Measurements from ENCODE around the gene ZBTB20. TPM values are rescaled to one million over a fixed set of nuclear protein-coding genes. Genes with fewer than 3 reads are reported as not detected.

The ZBTB20 gene
- total RNA-seq, 1 experiment from 2014 or later, result 11.0 TPM

DNA sequence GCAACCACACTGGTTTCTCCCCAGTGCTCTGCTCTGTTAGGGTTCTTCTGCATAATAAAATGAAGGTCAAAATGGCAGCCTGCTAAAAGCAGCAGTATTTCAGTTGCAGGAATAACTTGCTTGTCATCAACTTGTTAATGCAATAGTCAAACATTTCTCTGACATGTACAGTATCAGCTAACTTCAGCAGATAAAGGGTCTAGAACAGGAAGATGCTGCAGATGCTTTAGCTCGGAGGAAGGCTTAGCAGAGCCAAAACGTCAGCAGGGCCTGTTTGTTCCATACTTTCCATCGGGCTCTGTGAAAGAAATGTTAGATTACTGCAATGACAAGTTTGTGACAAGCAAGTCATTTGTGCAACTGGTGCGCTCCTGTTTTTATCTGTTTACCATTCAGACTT is 561.4 kb downstream of the ZBTB20 start:
- no peak for DNase-seq (ENCODE audit: low spot score)

DNA sequence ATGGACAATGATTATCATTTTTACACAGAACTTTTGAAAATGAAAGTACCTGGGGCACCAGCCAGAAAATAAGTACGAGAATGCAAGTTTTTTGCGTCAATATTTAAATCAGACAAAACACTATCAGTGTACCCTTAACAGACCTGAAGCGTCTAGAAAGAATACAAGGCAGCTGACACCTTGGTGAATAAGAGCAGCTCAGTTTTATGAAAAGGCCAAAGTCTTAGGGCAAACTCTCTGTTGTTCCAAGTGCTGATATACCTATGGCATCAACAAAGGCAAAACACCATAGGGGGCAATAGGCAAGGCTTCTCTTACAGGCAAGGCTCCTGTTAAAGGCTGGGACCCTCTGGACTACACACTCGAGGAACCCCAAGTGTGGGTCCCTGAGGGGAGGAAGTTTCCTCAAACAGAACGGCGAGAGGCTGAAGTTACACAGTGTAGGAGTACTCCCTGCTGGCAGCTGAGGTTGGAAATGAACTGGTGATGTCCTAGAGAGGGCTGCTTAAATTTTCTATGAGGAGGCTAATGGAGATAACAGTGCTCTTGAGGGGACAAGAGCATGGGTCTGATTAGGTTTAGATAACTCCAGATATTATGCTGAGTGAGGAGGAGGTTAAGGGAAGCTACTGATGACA is 562.2 kb downstream of the ZBTB20 start:
- no peak for DNase-seq (ENCODE audit: low spot score)

GRCh38 chr3:114582929-114583328 is 564.2 kb downstream of the ZBTB20 start:
- DNase-seq (ENCODE audit: low spot score), result no peak

GRCh38 chr3:114572364-114573062 is 574.6 kb downstream of the ZBTB20 start:
- DNase-seq (ENCODE audit: low spot score), result no peak

- no peak for DNase-seq (ENCODE audit: low spot score)
Measured at GRCh38 chr3:114571363-114571762, 575.7 kb downstream of the ZBTB20 start.

DNA sequence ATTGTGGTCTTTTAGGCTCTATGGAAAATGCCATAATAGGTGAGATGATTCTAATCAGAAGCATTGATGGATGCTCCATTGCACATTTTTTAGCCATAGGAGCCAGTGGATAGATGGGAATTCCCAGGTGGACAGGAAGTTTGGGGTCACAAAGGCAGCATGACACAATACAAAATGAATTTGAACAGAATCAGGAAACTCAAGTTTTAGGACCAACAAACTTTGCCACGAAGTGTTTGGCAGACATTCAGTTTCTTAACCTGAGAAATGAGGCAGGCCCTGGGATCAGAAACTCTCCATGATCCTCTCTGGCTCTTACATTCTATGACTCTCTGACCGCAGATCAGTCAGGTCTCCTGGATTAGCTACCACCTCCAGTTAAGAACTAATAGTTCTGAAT is 577.9 kb downstream of the ZBTB20 start:
- DNase-seq (ENCODE audit: low spot score), result no peak

DNA sequence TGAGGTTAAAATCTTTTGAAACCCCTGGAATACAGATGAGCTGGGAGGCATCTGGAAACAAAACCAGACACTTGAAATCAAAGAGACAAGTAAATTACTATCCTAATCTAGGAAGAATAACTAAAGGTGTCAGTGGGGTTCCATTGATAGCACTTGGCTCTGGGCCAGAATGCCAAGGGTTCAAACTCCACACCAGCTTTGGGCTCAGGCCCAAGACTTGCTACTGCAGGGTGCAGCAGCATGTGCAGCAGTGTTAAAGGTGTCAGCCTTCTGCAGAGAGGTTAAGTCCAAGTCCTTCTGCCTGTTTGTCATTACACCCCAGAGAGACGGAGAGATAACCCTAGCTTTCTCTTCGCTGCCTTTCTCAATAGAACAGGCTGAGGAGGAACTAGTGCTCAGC is 579.3 kb downstream of the ZBTB20 start:
- DNase-seq (ENCODE audit: low spot score), result no peak

- DNase-seq (ENCODE audit: low spot score), result no peak
Measured at GRCh38 chr3:114566767-114567166, 580.3 kb downstream of the ZBTB20 start.

DNA sequence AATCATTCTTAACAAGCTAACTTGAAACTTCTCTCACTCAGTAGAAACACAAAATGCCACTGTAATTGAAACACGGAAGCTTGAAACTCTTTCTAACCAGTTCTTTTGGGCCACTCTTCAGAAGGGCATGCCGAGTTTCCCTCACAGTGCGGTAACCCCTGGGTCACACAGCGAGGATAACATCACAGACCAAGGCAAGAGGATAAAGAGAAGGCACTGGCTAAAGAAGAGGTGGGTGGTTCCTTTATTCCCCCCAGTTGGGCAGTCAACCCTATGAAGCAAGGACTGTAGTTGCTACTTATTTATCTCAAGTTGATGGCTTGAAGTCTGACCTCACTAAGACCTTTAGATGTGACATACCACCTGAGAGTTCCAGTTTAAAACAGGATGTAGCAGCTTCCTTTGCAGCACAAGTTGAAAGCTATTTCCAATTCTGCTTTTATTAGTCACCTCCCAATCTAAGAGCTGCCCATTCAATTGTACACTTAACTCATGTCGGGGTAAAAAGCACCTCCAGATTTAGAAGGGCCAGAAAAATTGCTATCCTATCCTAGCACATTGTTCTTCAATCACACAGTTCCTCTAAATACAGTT is 580.8 kb downstream of the ZBTB20 start:
- no peak for DNase-seq (ENCODE audit: low spot score)

- no peak for DNase-seq (ENCODE audit: low spot score)
Measured at GRCh38 chr3:114565216-114565615, 581.9 kb downstream of the ZBTB20 start.

GRCh38 chr3:114563720-114564119 is 583.4 kb downstream of the ZBTB20 start:
- DNase-seq (ENCODE audit: low spot score), result no peak

- DNase-seq (ENCODE audit: low spot score), result no peak
Measured at GRCh38 chr3:114562557-114562956, 584.5 kb downstream of the ZBTB20 start.

DNA sequence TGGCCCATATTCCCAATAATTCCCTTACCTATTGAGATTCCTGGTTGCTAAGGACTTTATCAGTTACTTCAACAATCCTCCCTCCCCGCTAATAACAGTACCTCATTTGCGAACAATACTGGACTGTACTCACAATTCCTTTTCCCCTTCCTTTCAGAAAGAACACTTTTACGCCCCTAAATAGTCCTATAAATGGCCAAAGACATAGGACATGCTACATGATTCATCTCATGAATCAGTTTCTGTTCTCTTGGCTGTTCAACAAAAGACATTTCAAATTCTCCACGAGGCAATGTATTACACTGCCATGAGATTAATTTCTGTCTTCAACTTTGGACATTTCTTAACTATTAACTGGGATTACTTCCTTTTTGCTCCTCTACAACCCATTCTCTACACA is 588.8 kb downstream of the ZBTB20 start:
- DNase-seq (ENCODE audit: low spot score), result no peak

DNA sequence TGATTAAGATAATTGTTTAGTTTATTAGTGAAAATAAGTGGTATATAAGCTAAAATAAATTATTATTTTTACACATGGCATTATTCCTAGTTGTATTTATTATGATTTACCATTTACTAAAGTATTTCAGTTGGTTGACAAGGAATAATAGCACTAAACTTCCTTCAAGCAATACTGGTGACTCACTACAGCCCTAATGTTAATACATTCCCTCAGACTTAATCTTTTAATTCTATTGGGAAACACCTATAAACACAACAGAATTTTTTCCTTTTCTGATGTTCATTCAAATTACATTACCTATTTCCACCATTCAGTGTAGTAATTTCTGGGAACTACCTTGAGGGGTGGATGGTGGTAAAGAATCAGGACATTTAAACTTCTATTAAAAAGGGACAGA is 589.3 kb downstream of the ZBTB20 start:
- no peak for DNase-seq (ENCODE audit: low spot score)

- no peak for DNase-seq (ENCODE audit: low spot score)
Measured at GRCh38 chr3:114556657-114557213, 590.4 kb downstream of the ZBTB20 start.

GRCh38 chr3:114554731-114555130 is 592.4 kb downstream of the ZBTB20 start:
- DNase-seq (ENCODE audit: low spot score), result no peak

- DNase-seq (ENCODE audit: low spot score), result no peak
Measured at GRCh38 chr3:114553949-114554593, 593.0 kb downstream of the ZBTB20 start.

DNA sequence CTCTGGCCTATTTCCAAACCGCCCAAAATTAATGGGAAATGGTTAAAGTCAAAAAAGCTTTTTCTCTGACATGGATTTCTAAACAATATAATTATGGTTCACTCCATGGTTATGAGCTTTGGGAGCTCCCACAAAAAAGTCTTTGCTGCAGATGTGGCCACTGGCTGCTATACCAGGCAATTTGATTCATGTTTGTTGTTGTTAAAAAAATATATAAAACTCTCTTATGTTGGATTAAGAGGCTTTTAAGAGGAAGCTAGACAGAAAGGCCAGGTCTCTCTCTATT is 594.6 kb downstream of the ZBTB20 start:
- DNase-seq (ENCODE audit: low spot score), result no peak

- DNase-seq (ENCODE audit: low spot score), result peak; percentile 42
Measured at GRCh38 chr3:114551770-114552526, 595.1 kb downstream of the ZBTB20 start.

DNA sequence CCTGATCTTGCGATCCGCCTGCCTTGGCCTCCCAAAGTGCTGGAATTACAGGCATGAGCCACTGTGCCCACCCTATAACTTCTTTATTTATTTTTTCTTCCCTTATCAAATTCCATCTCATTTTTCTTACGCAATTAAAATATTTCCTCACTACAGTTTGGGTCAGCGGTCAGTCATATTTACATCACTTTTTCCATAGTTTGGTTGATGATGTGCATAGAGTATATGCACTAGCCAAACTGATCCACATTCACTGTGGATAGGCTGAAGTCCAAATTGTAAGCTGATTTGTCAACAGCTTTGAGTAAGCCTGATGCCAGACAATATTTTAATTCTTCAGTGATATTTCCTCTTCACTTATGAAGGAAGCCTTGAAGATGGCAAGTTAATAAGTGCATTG is 596.9 kb downstream of the ZBTB20 start:
- no peak for DNase-seq (ENCODE audit: low spot score)

GRCh38 chr3:114545193-114545592 is 601.9 kb downstream of the ZBTB20 start:
- DNase-seq (ENCODE audit: low spot score), result no peak

GRCh38 chr3:114542359-114542758 is 604.7 kb downstream of the ZBTB20 start:
- DNase-seq (ENCODE audit: low spot score), result no peak
